ENCODE data around the gene RBKS. TPM values are rescaled to one million over a fixed set of nuclear protein-coding genes. Genes with fewer than 3 reads are reported as not detected.

The RBKS gene
- total RNA-seq, 1 experiment from 2014 or later = 1.7 TPM

- no peak overlapping the region for H3K4me3 Mint-ChIP-seq
- ChIA-PET POLR2A (no interaction called here), CTCF (interaction anchor here (0.7 kb wide), 1 partner anchor 176 kb away, joined by 3 read pairs; no protein-coding TSS in a partner anchor)
- H3K27ac Mint-ChIP-seq = no peak overlapping the region
- DNase-seq (ENCODE audit: low spot score) (no peak), ATAC-seq (no peak)
- TF ChIP-seq, protein P1, sequence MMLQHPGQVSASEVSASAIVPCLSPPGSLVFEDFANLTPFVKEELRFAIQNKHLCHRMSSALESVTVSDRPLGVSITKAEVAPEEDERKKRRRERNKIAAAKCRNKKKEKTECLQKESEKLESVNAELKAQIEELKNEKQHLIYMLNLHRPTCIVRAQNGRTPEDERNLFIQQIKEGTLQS (CRISPR knock-in tag; conservative IDR thresholded peaks at IDR 0.05) = no peak
- TF ChIP-seq CBFB (CRISPR knock-in tag; IDR thresholded peaks at IDR 0.05; ENCODE audit: low read depth) (no peak), ZNF219 (CRISPR knock-in tag; IDR thresholded peaks at IDR 0.05; ENCODE audit: borderline replicate concordance) (no peak)
- H3K4me1 Mint-ChIP-seq = no peaks in the 10 kb centered on the region
- H3K9me3 Mint-ChIP-seq = peaks cover 33% of the 10 kb centered on the region
- H3K36me3 Mint-ChIP-seq = peaks cover 3% of the 10 kb centered on the region; the same call in 1 of the 2 replicates
- peaks cover 64% of the 10 kb centered on the region for H3K27me3 Mint-ChIP-seq (ENCODE audit: low read depth)
These were observed 30.1 kb downstream of the RBKS start for GRCh38 chr2:27860111-27860510.

- peaks cover 5% of the 10 kb centered on the region; the same call in 1 of the 2 replicates for H3K36me3 Mint-ChIP-seq
- DNase-seq (ENCODE audit: low spot score) (no peak), ATAC-seq (no peak)
- H3K27me3 Mint-ChIP-seq (ENCODE audit: low read depth) = peaks cover 41% of the 10 kb centered on the region
- no peak overlapping the region for H3K27ac Mint-ChIP-seq
- CTCF ChIA-PET = no interaction called here
- POLR2A ChIA-PET = no interaction called here
- no peaks in the 10 kb centered on the region for H3K4me1 Mint-ChIP-seq
- TF ChIP-seq OVOL2 (CRISPR knock-in tag; IDR thresholded peaks at IDR 0.05; ENCODE audit: borderline replicate concordance) = no peak
- no peak for TF ChIP-seq JAZF1 (CRISPR knock-in tag; IDR thresholded peaks at IDR 0.05)
- no peak for TF ChIP-seq MYBL2 (CRISPR knock-in tag; IDR thresholded peaks at IDR 0.05)
- no peak for TF ChIP-seq ZNF317 (CRISPR knock-in tag; IDR thresholded peaks at IDR 0.05; ENCODE audit: borderline replicate concordance, low read depth)
- TF ChIP-seq, protein P2, sequence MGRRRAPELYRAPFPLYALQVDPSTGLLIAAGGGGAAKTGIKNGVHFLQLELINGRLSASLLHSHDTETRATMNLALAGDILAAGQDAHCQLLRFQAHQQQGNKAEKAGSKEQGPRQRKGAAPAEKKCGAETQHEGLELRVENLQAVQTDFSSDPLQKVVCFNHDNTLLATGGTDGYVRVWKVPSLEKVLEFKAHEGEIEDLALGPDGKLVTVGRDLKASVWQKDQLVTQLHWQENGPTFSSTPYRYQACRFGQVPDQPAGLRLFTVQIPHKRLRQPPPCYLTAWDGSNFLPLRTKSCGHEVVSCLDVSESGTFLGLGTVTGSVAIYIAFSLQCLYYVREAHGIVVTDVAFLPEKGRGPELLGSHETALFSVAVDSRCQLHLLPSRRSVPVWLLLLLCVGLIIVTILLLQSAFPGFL (CRISPR knock-in tag; IDR thresholded peaks at IDR 0.05; ENCODE audit: borderline replicate concordance) = no peak
- TF ChIP-seq, protein P3, sequence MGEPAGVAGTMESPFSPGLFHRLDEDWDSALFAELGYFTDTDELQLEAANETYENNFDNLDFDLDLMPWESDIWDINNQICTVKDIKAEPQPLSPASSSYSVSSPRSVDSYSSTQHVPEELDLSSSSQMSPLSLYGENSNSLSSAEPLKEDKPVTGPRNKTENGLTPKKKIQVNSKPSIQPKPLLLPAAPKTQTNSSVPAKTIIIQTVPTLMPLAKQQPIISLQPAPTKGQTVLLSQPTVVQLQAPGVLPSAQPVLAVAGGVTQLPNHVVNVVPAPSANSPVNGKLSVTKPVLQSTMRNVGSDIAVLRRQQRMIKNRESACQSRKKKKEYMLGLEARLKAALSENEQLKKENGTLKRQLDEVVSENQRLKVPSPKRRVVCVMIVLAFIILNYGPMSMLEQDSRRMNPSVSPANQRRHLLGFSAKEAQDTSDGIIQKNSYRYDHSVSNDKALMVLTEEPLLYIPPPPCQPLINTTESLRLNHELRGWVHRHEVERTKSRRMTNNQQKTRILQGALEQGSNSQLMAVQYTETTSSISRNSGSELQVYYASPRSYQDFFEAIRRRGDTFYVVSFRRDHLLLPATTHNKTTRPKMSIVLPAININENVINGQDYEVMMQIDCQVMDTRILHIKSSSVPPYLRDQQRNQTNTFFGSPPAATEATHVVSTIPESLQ (CRISPR knock-in tag; IDR thresholded peaks at IDR 0.05) = no peak
- TF ChIP-seq, protein P1 (CRISPR knock-in tag; conservative IDR thresholded peaks at IDR 0.05) = no peak
- TF ChIP-seq CTCF (IDR thresholded peaks at IDR 0.05) = no peak
- no peak for TF ChIP-seq NR2C2 (CRISPR knock-in tag; IDR thresholded peaks at IDR 0.05)
- H3K4me3 Mint-ChIP-seq = no peak overlapping the region
- H3K9me3 Mint-ChIP-seq = peaks cover 43% of the 10 kb centered on the region
These were observed 32.6 kb downstream of the RBKS start for GRCh38 chr2:27857417-27858172.

- Mint-ChIP-seq H3K4me3 (no peak overlapping the region), H3K27ac (no peak overlapping the region), H3K36me3 (peaks cover 5% of the 10 kb centered on the region; the same call in 1 of the 2 replicates), H3K4me1 (no peaks in the 10 kb centered on the region), H3K27me3 (ENCODE audit: low read depth) (peaks cover 35% of the 10 kb centered on the region), H3K9me3 (peaks cover 43% of the 10 kb centered on the region)
- ATAC-seq (no peak), DNase-seq (ENCODE audit: low spot score) (no peak)
- CTCF ChIA-PET = interaction anchor here (0.6 kb wide), 1 partner anchor 62 kb away, joined by 3 read pairs; no protein-coding TSS in a partner anchor
- POLR2A ChIA-PET = no interaction called here
- TF ChIP-seq ZNF532 (CRISPR knock-in tag; IDR thresholded peaks at IDR 0.05; ENCODE audit: borderline replicate concordance) = no peak
- no peak for TF ChIP-seq E2F1 (CRISPR knock-in tag; IDR thresholded peaks at IDR 0.05)
- no peak for TF ChIP-seq JAZF1 (CRISPR knock-in tag; IDR thresholded peaks at IDR 0.05)
- TF ChIP-seq, protein P4, sequence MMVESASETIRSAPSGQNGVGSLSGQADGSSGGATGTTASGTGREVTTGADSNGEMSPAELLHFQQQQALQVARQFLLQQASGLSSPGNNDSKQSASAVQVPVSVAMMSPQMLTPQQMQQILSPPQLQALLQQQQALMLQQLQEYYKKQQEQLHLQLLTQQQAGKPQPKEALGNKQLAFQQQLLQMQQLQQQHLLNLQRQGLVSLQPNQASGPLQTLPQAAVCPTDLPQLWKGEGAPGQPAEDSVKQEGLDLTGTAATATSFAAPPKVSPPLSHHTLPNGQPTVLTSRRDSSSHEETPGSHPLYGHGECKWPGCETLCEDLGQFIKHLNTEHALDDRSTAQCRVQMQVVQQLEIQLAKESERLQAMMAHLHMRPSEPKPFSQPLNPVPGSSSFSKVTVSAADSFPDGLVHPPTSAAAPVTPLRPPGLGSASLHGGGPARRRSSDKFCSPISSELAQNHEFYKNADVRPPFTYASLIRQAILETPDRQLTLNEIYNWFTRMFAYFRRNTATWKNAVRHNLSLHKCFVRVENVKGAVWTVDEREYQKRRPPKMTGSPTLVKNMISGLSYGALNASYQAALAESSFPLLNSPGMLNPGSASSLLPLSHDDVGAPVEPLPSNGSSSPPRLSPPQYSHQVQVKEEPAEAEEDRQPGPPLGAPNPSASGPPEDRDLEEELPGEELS (CRISPR knock-in tag; IDR thresholded peaks at IDR 0.05) = no peak
- no peak for TF ChIP-seq ZBTB21 (CRISPR knock-in tag; IDR thresholded peaks at IDR 0.05; ENCODE audit: borderline replicate concordance)
- no peak for TF ChIP-seq RORB (CRISPR knock-in tag; IDR thresholded peaks at IDR 0.05)
These were observed 33.2 kb downstream of the RBKS start for GRCh38 chr2:27856956-27857355.

Measured in WTC11 (cell line).